Suprapubic skin (tissue), 4 donors: ENCODE results near the gene ZNF200. TPM values are rescaled to one million over a fixed set of nuclear protein-coding genes. Genes with fewer than 3 reads are reported as not detected.
"Not testable (repeated sequence)": the region's sequence is repeated elsewhere in the genome, so short reads cannot be mapped to it uniquely, and the experiment has no call there.

ENCODE experiments used
- DNase-seq, 2 donors: peaks; one replicate each; pipeline ENCODE4 v3.0.0-alpha.2; 2019; ENCODE audit warnings: low spot score in 2 of 2
- H3K27ac ChIP-seq: fragments of 200-600 bp; sonication (generic); one replicate; pipeline ENCODE4 v1.5.1; 2019
- H3K27me3 ChIP-seq: fragments of 200-600 bp; sonication (generic); one replicate; pipeline ENCODE4 v1.5.1; 2019
- H3K36me3 ChIP-seq: fragments of 200-600 bp; sonication (generic); one replicate; pipeline ENCODE4 v1.5.1; 2019
- H3K4me1 ChIP-seq: fragments of 200-600 bp; sonication (generic); one replicate; pipeline ENCODE4 v1.5.1; 2019
- H3K4me3 ChIP-seq: fragments of 200-600 bp; sonication (generic); one replicate; pipeline ENCODE4 v1.5.1; 2019; ENCODE audit warnings: mild to moderate bottlenecking
- H3K9me3 ChIP-seq: fragments of 200-600 bp; sonication (generic); one replicate; pipeline ENCODE4 v1.5.1; 2019
- CTCF ChIP-seq, 2 donors: fragments of 200-600 bp in 1 of 2; fragments of 450-650 bp in 1 of 2; sonication (generic) in 1 of 2; IDR thresholded peaks; one replicate each; pipeline ENCODE4 v1.5.1; 2016 to 2019; ENCODE audit warnings: antibody characterized with exemption in 2 of 2, mild to moderate bottlenecking in 1 of 2, moderate library complexity in 1 of 2
- EP300 ChIP-seq: sonication (generic); formaldehyde crosslinking; IDR thresholded peaks from one replicate; pipeline ENCODE4 v1.6.1; 2017; ENCODE audit warnings: antibody characterized with exemption
- POLR2A ChIP-seq, 2 donors: fragments of 450-650 bp; IDR thresholded peaks; one replicate each; pipeline ENCODE4 v1.6.1; 2017; ENCODE audit warnings: antibody characterized with exemption in 2 of 2, mild to moderate bottlenecking in 2 of 2, moderate library complexity in 2 of 2
- POLR2AphosphoS5 ChIP-seq, 3 donors: sonication (generic); formaldehyde crosslinking; IDR thresholded peaks; one replicate each; pipeline ENCODE4 v1.6.1; 2017; ENCODE audit warnings: antibody characterized with exemption in 3 of 3
- WGBS: methylation state at CpG from one replicate; pipeline ENCODE4 v1.1.5; 2018; 5-methylcytosine and 5-hydroxymethylcytosine counted together
- total RNA-seq, 4 donors: library from RNA; depleted of rRNA; stranded (reverse); fragments of >200 nt; gene quantifications; one replicate each; pipeline ENCODE4 v1.1.0, GENCODE V29; 2016

Gene ZNF200
- total RNA-seq, 4 donors from 2014 or later: 2.6 to 7.7 (median 4.8) TPM

- Histone ChIP-seq H3K4me1 (no peaks in the 10 kb centered on the region), H3K4me3 (no peak overlapping the region), H3K27me3 (peaks cover 30% of the 10 kb centered on the region), H3K36me3 (no peaks in the 10 kb centered on the region), H3K9me3 (peaks cover 10% of the 10 kb centered on the region), H3K27ac (no peak overlapping the region)
- no peak for DNase-seq
- 69% methylated on average over 19 of the region's 19 CpGs for whole genome bisulfite sequencing
- no peak for TF ChIP-seq EP300
- TF ChIP-seq CTCF (IDR thresholded peaks at IDR 0.05): no peak
- no peak for TF ChIP-seq POLR2AphosphoS5 (IDR thresholded peaks at IDR 0.05)
- TF ChIP-seq POLR2A (IDR thresholded peaks at IDR 0.05): no peak
These were observed 27.6 kb downstream of the ZNF200 start for GRCh38 chr16:3207086-3207953.

- WGBS: 69% methylated on average over 3 of the region's 3 CpGs
- not testable (repeated sequence) for H3K9me3 ChIP-seq, H3K27ac ChIP-seq, H3K4me3 ChIP-seq, H3K4me1 ChIP-seq, H3K36me3 ChIP-seq, DNase-seq
- H3K27me3 ChIP-seq: peaks cover 30% of the 10 kb centered on the region
These were observed 29.0 kb downstream of the ZNF200 start for GRCh38 chr16:3205939-3206338.

GRCh38 chr16:3202903-3203539, 31.9 kb downstream of the ZNF200 start:
- WGBS: 69% methylated on average over 6 of the region's 6 CpGs
- peaks cover 10% of the 10 kb centered on the region for H3K9me3 ChIP-seq
- peaks cover 27% of the 10 kb centered on the region for H3K27me3 ChIP-seq
- H3K27ac ChIP-seq: no peak overlapping the region
- no peaks in the 10 kb centered on the region for H3K36me3 ChIP-seq
- no peak for DNase-seq
- H3K4me1 ChIP-seq: no peaks in the 10 kb centered on the region
- no peak for TF ChIP-seq EP300
- TF ChIP-seq POLR2A (IDR thresholded peaks at IDR 0.05): no peak
- no peak for TF ChIP-seq POLR2AphosphoS5 (IDR thresholded peaks at IDR 0.05)
- TF ChIP-seq CTCF (IDR thresholded peaks at IDR 0.05): no peak
- no peak overlapping the region for H3K4me3 ChIP-seq

- 78% methylated on average over 13 of the region's 13 CpGs for WGBS
- H3K9me3 ChIP-seq: no peaks in the 10 kb centered on the region
- TF ChIP-seq POLR2A (IDR thresholded peaks at IDR 0.05) (no peak), EP300 (no peak), POLR2AphosphoS5 (IDR thresholded peaks at IDR 0.05) (no peak), CTCF (IDR thresholded peaks at IDR 0.05) (no peak)
- no peak overlapping the region for H3K4me3 ChIP-seq
- no peaks in the 10 kb centered on the region for H3K4me1 ChIP-seq
- H3K27me3 ChIP-seq: peaks cover 53% of the 10 kb centered on the region
- no peak for DNase-seq
- no peaks in the 10 kb centered on the region for H3K36me3 ChIP-seq
- no peak overlapping the region for H3K27ac ChIP-seq
These were observed 36.5 kb downstream of the ZNF200 start for GRCh38 chr16:3198334-3199072.

- H3K9me3 ChIP-seq, DNase-seq, H3K27ac ChIP-seq, H3K36me3 ChIP-seq, H3K4me1 ChIP-seq, H3K4me3 ChIP-seq: not testable (repeated sequence)
- WGBS: 58% methylated on average over 3 of the region's 3 CpGs
- H3K27me3 ChIP-seq: peaks cover 56% of the 10 kb centered on the region
These were observed 37.1 kb downstream of the ZNF200 start for GRCh38 chr16:3197694-3198333.
